Measurements from ENCODE around the gene DSCAML1.
A peak's percentile ranks its signal among the peaks of the same experiment; 100 is the strongest.
"Not testable (repeated sequence)": the region's sequence is repeated elsewhere in the genome, so short reads cannot be mapped to it uniquely, and the experiment has no call there.

The DSCAML1 gene

GRCh38 chr11:117793583-117793982 is 3.4 kb downstream of the DSCAML1 start:
- no peak for DNase-seq

- DNase-seq, result no peak
These were observed 4.0 kb downstream of the DSCAML1 start for GRCh38 chr11:117792992-117793391.

- no peak for DNase-seq
These were observed 4.8 kb downstream of the DSCAML1 start for GRCh38 chr11:117792241-117792640.

- peak; percentile 20 for DNase-seq
These were observed 6.7 kb downstream of the DSCAML1 start for GRCh38 chr11:117790279-117790678.

- DNase-seq, result no peak
These were observed 7.8 kb downstream of the DSCAML1 start for GRCh38 chr11:117789241-117789640.

- DNase-seq, result peak; percentile 62
These were observed 10.7 kb downstream of the DSCAML1 start for GRCh38 chr11:117786135-117786870.

GRCh38 chr11:117782101-117782500 is 14.9 kb downstream of the DSCAML1 start:
- no peak for DNase-seq

- DNase-seq, result no peak
These were observed 15.4 kb downstream of the DSCAML1 start for GRCh38 chr11:117781627-117782026.

- no peak for DNase-seq
These were observed 16.6 kb downstream of the DSCAML1 start for GRCh38 chr11:117780456-117780855.

GRCh38 chr11:117774553-117774952 is 22.5 kb downstream of the DSCAML1 start:
- DNase-seq, result no peak

- no peak for DNase-seq
These were observed 24.7 kb downstream of the DSCAML1 start for GRCh38 chr11:117772360-117772759.

GRCh38 chr11:117771841-117772240 is 25.2 kb downstream of the DSCAML1 start:
- DNase-seq, result no peak

- no peak for DNase-seq
These were observed 25.8 kb downstream of the DSCAML1 start for GRCh38 chr11:117771197-117771596.

GRCh38 chr11:117770061-117770460 is 27.0 kb downstream of the DSCAML1 start:
- DNase-seq, result no peak

GRCh38 chr11:117769533-117769932 is 27.5 kb downstream of the DSCAML1 start:
- no peak for DNase-seq

GRCh38 chr11:117768506-117768905 is 28.5 kb downstream of the DSCAML1 start:
- DNase-seq, result no peak

- no peak for DNase-seq
These were observed 29.9 kb downstream of the DSCAML1 start for GRCh38 chr11:117767071-117767470.

- DNase-seq, result no peak
These were observed 30.4 kb downstream of the DSCAML1 start for GRCh38 chr11:117766576-117766975.

GRCh38 chr11:117766026-117766425 is 31.0 kb downstream of the DSCAML1 start:
- DNase-seq, result no peak

GRCh38 chr11:117765068-117765467 is 31.9 kb downstream of the DSCAML1 start:
- no peak for DNase-seq

- DNase-seq, result not testable (repeated sequence)
These were observed 33.6 kb downstream of the DSCAML1 start for GRCh38 chr11:117763465-117763864.

GRCh38 chr11:117761993-117762392 is 35.0 kb downstream of the DSCAML1 start:
- DNase-seq, result no peak

GRCh38 chr11:117759305-117759704 is 37.7 kb downstream of the DSCAML1 start:
- DNase-seq, result no peak

- DNase-seq, result no peak
These were observed 43.0 kb downstream of the DSCAML1 start for GRCh38 chr11:117754030-117754429.

GRCh38 chr11:117752721-117753237 is 44.2 kb downstream of the DSCAML1 start:
- DNase-seq, result no peak

Measured in MV-4-11 (cell line).